B cell (primary cell): ENCODE measurements around the gene GANAB. TPM values are rescaled to one million over a fixed set of nuclear protein-coding genes. Genes with fewer than 3 reads are reported as not detected.

Experiments
- ATAC-seq: fragments of 200-7000 bp; cut with Tn5 transposase; one replicate; pipeline ENCODE4 v1.10.0; 2021; ENCODE audit warnings: low read depth, mild to moderate bottlenecking, moderate number of reproducible peaks, moderate library complexity
- CTCF ChIA-PET: fragments of 350-600 bp; sonication (Branson Sonifier 250); formaldehyde crosslinking; loops from one replicate; lab custom pipeline; 2021; ENCODE audit warnings: antibody characterized with exemption, inconsistent platforms; lab: Charles Lee
- POLR2A ChIA-PET: fragments of 350-600 bp; sonication (Branson Sonifier 250); formaldehyde crosslinking; loops from one replicate; lab custom pipeline; 2021; ENCODE audit warnings: antibody characterized with exemption; lab: Charles Lee
- DNase-seq: peaks from one replicate; pipeline ENCODE4 v3.0.0; 2013
- H2AFZ ChIP-seq: 2 replicates; pipeline ENCODE4 v1.6.1; 2012; ENCODE audit warnings: mild to moderate bottlenecking, low read depth, low read length; ENCODE audit not compliant: insufficient read depth, poor library complexity, severe bottlenecking
- H3K27ac ChIP-seq, 2 donors: 1 replicate in 1 of 2; 2 replicates in 1 of 2; pipeline ENCODE4 v1.5.1; 2012 to 2013; ENCODE audit warnings: low read length in 2 of 2, mild to moderate bottlenecking in 2 of 2, moderate library complexity in 1 of 2
- H3K27me3 ChIP-seq, 4 experiments: fragments of 200-600 bp in 1 of 4; sonication (generic) in 1 of 4; replicated peaks in 1 of 4; 1 replicate in 2 of 4; 2 replicates in 2 of 4; pipeline versions ENCODE4 v1.6.1 to v1.7.0; 2013 to 2016; ENCODE audit warnings: low read length in 3 of 4, mild to moderate bottlenecking in 2 of 4, mixed read lengths in 1 of 4, moderate library complexity in 1 of 4; ENCODE audit not compliant: insufficient read depth in 4 of 4, control insufficient read depth in 3 of 4; ENCODE audit errors: control extremely low read depth in 1 of 4
- H3K36me3 ChIP-seq, 2 experiments: replicated peaks in 1 of 2; 1 replicate in 1 of 2; 2 replicates in 1 of 2; pipeline versions ENCODE4 v1.6.1 to v1.7.1; 2013; ENCODE audit warnings: low read length in 1 of 2; ENCODE audit not compliant: insufficient read depth in 2 of 2, control insufficient read depth in 1 of 2; ENCODE audit errors: control extremely low read depth in 1 of 2, extremely low read depth in 1 of 2
- H3K4me1 ChIP-seq, 2 donors: fragments of 200-600 bp in 1 of 2; sonication (generic) in 1 of 2; 1 replicate in 1 of 2; 2 replicates in 1 of 2; pipeline versions ENCODE4 v1.5.1 to v1.6.1; 2013 to 2017; ENCODE audit warnings: low read length in 2 of 2; ENCODE audit not compliant: control insufficient read depth in 2 of 2, insufficient read depth in 2 of 2
- H3K4me2 ChIP-seq: replicated peaks from 2 replicates; pipeline ENCODE3; 2012; ENCODE audit warnings: mild to moderate bottlenecking, low read depth, low read length; ENCODE audit not compliant: poor library complexity, severe bottlenecking
- H3K4me3 ChIP-seq, 5 experiments: fragments of 200-600 bp in 1 of 5; sonication (generic) in 1 of 5; 1 replicate in 3 of 5; 2 replicates in 2 of 5; pipeline versions ENCODE4 v1.5.1 to v1.7.0; 2011 to 2016; ENCODE audit warnings: low read length in 4 of 5, mild to moderate bottlenecking in 4 of 5, low read depth in 2 of 5, control low read depth in 1 of 5, moderate library complexity in 1 of 5; ENCODE audit not compliant: insufficient read depth in 1 of 5; ENCODE audit errors: control extremely low read depth in 1 of 5, extremely low read depth in 1 of 5
- H3K79me2 ChIP-seq: fragments of 200-600 bp; sonication (generic); one replicate; pipeline ENCODE4 v1.6.0; 2016; ENCODE audit warnings: low read length; ENCODE audit not compliant: control insufficient read depth, insufficient read depth
- H3K9ac ChIP-seq: fragments of 200-600 bp; sonication (generic); 2 replicates; pipeline ENCODE4 v1.6.1; 2017; ENCODE audit warnings: mild to moderate bottlenecking, low read length, moderate library complexity
- H3K9me3 ChIP-seq, 3 donors: one replicate each; pipeline versions ENCODE4 v1.6.1 to v1.7.1; 2013; ENCODE audit warnings: low read length in 2 of 3; ENCODE audit not compliant: control insufficient read depth in 2 of 3, insufficient read depth in 1 of 3; ENCODE audit errors: control extremely low read depth in 1 of 3
- H4K20me1 ChIP-seq: 2 replicates; pipeline ENCODE4 v1.6.0; 2012; ENCODE audit warnings: mild to moderate bottlenecking, low read length; ENCODE audit not compliant: insufficient read depth, control insufficient read depth, poor library complexity, severe bottlenecking
- H3K27ac Mint-ChIP-seq: one replicate; pipeline ENCODE4 v1.8.0; 2021; ENCODE audit warnings: mixed read lengths
- H3K27me3 Mint-ChIP-seq: one replicate; pipeline ENCODE4 v1.8.0; 2021; ENCODE audit warnings: mixed read lengths
- H3K4me1 Mint-ChIP-seq: one replicate; pipeline ENCODE4 v1.8.0; 2021; ENCODE audit warnings: mixed read lengths
- H3K4me3 Mint-ChIP-seq: one replicate; pipeline ENCODE4 v1.8.0; 2021; ENCODE audit warnings: mixed read lengths
- H3K9me3 Mint-ChIP-seq: one replicate; pipeline ENCODE4 v1.8.0; 2022; ENCODE audit warnings: mixed read lengths; ENCODE audit not compliant: insufficient read depth
- CTCF ChIP-seq: fragments of 200-600 bp; IDR thresholded peaks from one replicate; pipeline ENCODE4 v1.8.0; 2022; ENCODE audit warnings: antibody characterized with exemption, mild to moderate bottlenecking
- EZH2 ChIP-seq: IDR thresholded peaks from 2 replicates; pipeline ENCODE4 v1.6.1; 2012; ENCODE audit warnings: borderline replicate concordance, low read depth, mild to moderate bottlenecking, moderate library complexity, low read length; ENCODE audit not compliant: insufficient read depth, poor library complexity, severe bottlenecking
- WGBS: methylation state at CpG from one replicate; pipeline ENCODE4 v1.1.5; 2013; ENCODE audit warnings: missing lambda C conversion rate; ENCODE audit not compliant: insufficient coverage; 5-methylcytosine and 5-hydroxymethylcytosine counted together
- intact Hi-C: fragments of 100-400 bp; cut with micrococcal nuclease; formaldehyde crosslinking; loops from one replicate; pipeline ENCODE4 v1.10.0; 2022
- polyA plus RNA-seq: library from polyadenylated mRNA; depleted of rRNA; stranded (reverse); fragments of >200 nt; gene quantifications from 2 replicates; pipeline ENCODE4 v1.2.3, GENCODE V29; 2012
- total RNA-seq, 2 donors: library from RNA; stranded (reverse); fragments of 120-200 nt in 1 of 2; gene quantifications; 1 replicate in 1 of 2; 2 replicates in 1 of 2; pipeline versions ENCODE4 v1.2.3 to v1.2.4, GENCODE V29; 2013 to 2022

GANAB gene
- total and polyA plus RNA-seq, 2 donors (not counting 1 experiment from before 2014, with no cell fraction given), result 98.7 to 204 TPM

- Histone ChIP-seq H3K27me3 (no peaks in the 10 kb centered on the region), H3K9me3 (peaks cover 0 to 3% (median 0%) of the 10 kb centered on the region in 3 donors), H3K4me2 (peak overlapping the region; percentile 94), H3K36me3 (peaks cover 3 to 39% of the 10 kb centered on the region in 2 experiments), H3K27ac (peak overlapping the region; percentile 69 to 78), H4K20me1 (peaks cover 7% of the 10 kb centered on the region), H3K4me3 (peak overlapping the region; percentile 49 to 97 (median 86)), H3K9ac (peak overlapping the region; percentile 95), H3K4me1 (peaks cover 24 to 42% of the 10 kb centered on the region in 2 donors), H2AFZ (peak overlapping the region; percentile 79), H3K79me2 (peaks cover 46% of the 10 kb centered on the region)
- H3K4me1 Mint-ChIP-seq, result peaks cover 46% of the 10 kb centered on the region
- TF ChIP-seq EZH2 (no peak), CTCF (no peak)
- ATAC-seq (peak; percentile 5), DNase-seq (peak; percentile 65)
- peak overlapping the region; percentile 97 for H3K4me3 Mint-ChIP-seq
- POLR2A ChIA-PET, result interaction anchor here (0.5 to 3.1 kb wide), 21 partner anchors 9 to 279 kb away, joined by 3 to 63 read pairs (median 4); partner anchors contain the start of genes B3GAT3, C11orf98, CSKMT and EEF1G
- H3K9me3 Mint-ChIP-seq, result no peaks in the 10 kb centered on the region
- WGBS, result 45% methylated on average over 96 of the region's 96 CpGs
- intact Hi-C loops, result loop anchor here (1.0 kb wide), 2 partner anchors 10 to 28 kb away; partner anchors contain the start of gene EML3
- CTCF ChIA-PET, result interaction anchor here (0.6 to 2.5 kb wide), 7 partner anchors 8 to 178 kb away, joined by 3 to 47 read pairs (median 4); partner anchors contain the start of gene TUT1
- H3K27me3 Mint-ChIP-seq, result no peaks in the 10 kb centered on the region
- peak overlapping the region; percentile 96 for H3K27ac Mint-ChIP-seq
Measured at GRCh38 chr11:62602141-62603071, 44.0 kb downstream of the GANAB start.
